Neural progenitor cell (in vitro differentiated cells): ENCODE results near the gene BICDL2. TPM values are rescaled to one million over a fixed set of nuclear protein-coding genes. Genes with fewer than 3 reads are reported as not detected.
"Not testable (repeated sequence)": the region's sequence is repeated elsewhere in the genome, so short reads cannot be mapped to it uniquely, and the experiment has no call there.

Experiments used
- DNase-seq: peaks from one replicate; pipeline ENCODE4 v3.0.0-alpha.2; 2016; ENCODE audit warnings: low spot score
- H2AFZ ChIP-seq: fragments of 200-600 bp; sonication (generic); replicated peaks from 2 replicates; pipeline ENCODE4 v1.6.1; 2016; ENCODE audit warnings: antibody characterized with exemption
- H3F3A ChIP-seq: fragments of 200-600 bp; sonication (generic); 2 replicates; pipeline ENCODE4 v1.6.1; 2016; ENCODE audit warnings: antibody characterized with exemption, low read depth
- H3K27ac ChIP-seq: fragments of 200-600 bp; sonication (generic); 2 replicates; pipeline ENCODE4 v1.5.1; 2016; ENCODE audit warnings: mild to moderate bottlenecking
- H3K27me3 ChIP-seq: fragments of 200-600 bp; sonication (generic); 2 replicates; pipeline ENCODE4 v1.6.1; 2016; ENCODE audit warnings: mild to moderate bottlenecking, moderate library complexity
- H3K36me3 ChIP-seq: fragments of 200-600 bp; sonication (generic); 2 replicates; pipeline ENCODE4 v1.5.1; 2016
- H3K4me1 ChIP-seq: fragments of 200-600 bp; sonication (generic); 2 replicates; pipeline ENCODE4 v1.6.1; 2016; ENCODE audit warnings: mixed run types
- H3K4me2 ChIP-seq: fragments of 200-600 bp; sonication (generic); 2 replicates; pipeline ENCODE4 v1.6.1; 2016
- H3K4me3 ChIP-seq: fragments of 200-600 bp; sonication (generic); 2 replicates; pipeline ENCODE4 v1.5.1; 2016
- H3K79me2 ChIP-seq: fragments of 200-600 bp; sonication (generic); 2 replicates; pipeline ENCODE4 v1.6.1; 2016; ENCODE audit warnings: low read depth
- H3K9ac ChIP-seq: fragments of 200-600 bp; sonication (generic); 2 replicates; pipeline ENCODE4 v1.6.1; 2016
- H3K9me3 ChIP-seq: fragments of 200-600 bp; sonication (generic); 2 replicates; pipeline ENCODE4 v1.5.1; 2016; ENCODE audit warnings: low read depth
- H4K20me1 ChIP-seq: fragments of 200-600 bp; sonication (generic); 2 replicates; pipeline ENCODE4 v1.6.1; 2016; ENCODE audit warnings: low read depth
- H3K27ac Mint-ChIP-seq: 3 replicates; pipeline ENCODE4 v1.8.0; 2021; ENCODE audit warnings: mixed read lengths
- H3K27me3 Mint-ChIP-seq: 2 replicates; pipeline ENCODE4 v1.8.0; 2022; ENCODE audit warnings: low read depth, mild to moderate bottlenecking, inconsistent platforms, moderate library complexity, mixed read lengths; ENCODE audit not compliant: insufficient read depth
- H3K36me3 Mint-ChIP-seq: 3 replicates; pipeline ENCODE4 v1.8.0; 2021; ENCODE audit warnings: mixed read lengths
- H3K4me1 Mint-ChIP-seq: 3 replicates; pipeline ENCODE4 v1.8.0; 2021; ENCODE audit warnings: mixed read lengths
- H3K4me3 Mint-ChIP-seq: 3 replicates; pipeline ENCODE4 v1.8.0; 2021; ENCODE audit warnings: mild to moderate bottlenecking, moderate library complexity, mixed read lengths
- H3K9me3 Mint-ChIP-seq: 3 replicates; pipeline ENCODE4 v1.8.0; 2020; ENCODE audit warnings: mixed read lengths
- CTCF ChIP-seq: fragments of 200-600 bp; sonication (generic); IDR thresholded peaks from 2 replicates; pipeline ENCODE4 v1.5.1; 2017; ENCODE audit warnings: antibody characterized with exemption, mild to moderate bottlenecking
- EZH2 ChIP-seq: fragments of 200-600 bp; sonication (generic); IDR thresholded peaks from 2 replicates; pipeline ENCODE4 v1.6.1; 2017; ENCODE audit warnings: antibody characterized with exemption, mild to moderate bottlenecking, moderate library complexity
- EZH2phosphoT487 ChIP-seq: fragments of 200-600 bp; sonication (generic); IDR thresholded peaks from 2 replicates; pipeline ENCODE4 v1.6.1; 2017; ENCODE audit warnings: antibody characterized with exemption
- total RNA-seq: library from RNA; depleted of rRNA; stranded (reverse); fragments of >200 nt; gene quantifications from 2 replicates; pipeline ENCODE4 v1.2.3, GENCODE V29; 2015; ENCODE audit warnings: low replicate concordance

Gene BICDL2
- total RNA-seq, 1 donor from 2014 or later: not detected

GRCh38 chr16:3056336-3057180, 19.8 kb upstream of the BICDL2 start:
- Mint-ChIP-seq H3K4me3 (no peak overlapping the region), H3K27me3 (peaks cover 10% of the 10 kb centered on the region), H3K4me1 (peaks cover 13% of the 10 kb centered on the region), H3K36me3 (peaks cover 5% of the 10 kb centered on the region), H3K9me3 (no peaks in the 10 kb centered on the region), H3K27ac (no peak overlapping the region)
- Histone ChIP-seq H3K79me2 (no peaks in the 10 kb centered on the region), H3K4me1 (peaks cover 4% of the 10 kb centered on the region), H3F3A (peaks cover 5% of the 10 kb centered on the region), H3K4me3 (no peak overlapping the region), H2AFZ (no peak overlapping the region), H3K27me3 (peaks cover 45% of the 10 kb centered on the region), H3K9ac (no peak overlapping the region), H3K36me3 (no peaks in the 10 kb centered on the region), H3K27ac (no peak overlapping the region), H4K20me1 (peaks cover 16% of the 10 kb centered on the region), H3K4me2 (no peak overlapping the region), H3K9me3 (no peaks in the 10 kb centered on the region)
- TF ChIP-seq CTCF (no peak), EZH2phosphoT487 (no peak), EZH2 (no peak)
- DNase-seq: no peak

- H3K27ac ChIP-seq, H3K4me1 ChIP-seq, H3K4me2 ChIP-seq, H3K9me3 Mint-ChIP-seq, H3K4me3 ChIP-seq, H2AFZ ChIP-seq, H3K9me3 ChIP-seq, H3K36me3 ChIP-seq, H3K79me2 ChIP-seq, H3K4me3 Mint-ChIP-seq, H3K9ac ChIP-seq, DNase-seq, H3K36me3 Mint-ChIP-seq, H3F3A ChIP-seq, H3K27ac Mint-ChIP-seq: not testable (repeated sequence)
- Mint-ChIP-seq H3K27me3 (peaks cover 14% of the 10 kb centered on the region), H3K4me1 (peaks cover 13% of the 10 kb centered on the region)
- Histone ChIP-seq H4K20me1 (peaks cover 16% of the 10 kb centered on the region), H3K27me3 (peaks cover 42% of the 10 kb centered on the region)
Observed at GRCh38 chr16:3055734-3056115, 19.0 kb upstream of the BICDL2 start.

- no peaks in the 10 kb centered on the region for H3K9me3 ChIP-seq
- H3K79me2 ChIP-seq: no peaks in the 10 kb centered on the region
- H3K9ac ChIP-seq: no peak overlapping the region
- no peak for TF ChIP-seq EZH2
- TF ChIP-seq CTCF: no peak
- TF ChIP-seq EZH2phosphoT487: no peak
- Mint-ChIP-seq H3K4me3 (peak overlapping the region; percentile 58), H3K27me3 (peaks cover 12% of the 10 kb centered on the region), H3K36me3 (peaks cover 5% of the 10 kb centered on the region), H3K27ac (no peak overlapping the region), H3K9me3 (no peaks in the 10 kb centered on the region), H3K4me1 (peaks cover 12% of the 10 kb centered on the region)
- H3K27ac ChIP-seq: no peak overlapping the region
- no peaks in the 10 kb centered on the region for H3K36me3 ChIP-seq
- peaks cover 16% of the 10 kb centered on the region for H4K20me1 ChIP-seq
- peaks cover 5% of the 10 kb centered on the region for H3F3A ChIP-seq
- H3K4me3 ChIP-seq: no peak overlapping the region
- H3K27me3 ChIP-seq: peaks cover 42% of the 10 kb centered on the region
- H3K4me1 ChIP-seq: peaks cover 4% of the 10 kb centered on the region
- no peak overlapping the region for H3K4me2 ChIP-seq
- DNase-seq: no peak
- H2AFZ ChIP-seq: no peak overlapping the region
Observed at GRCh38 chr16:3054965-3055733, 18.4 kb upstream of the BICDL2 start.

- H3K36me3 Mint-ChIP-seq, H3K9me3 ChIP-seq, H3K4me3 Mint-ChIP-seq, H2AFZ ChIP-seq, H3K36me3 ChIP-seq, H3K27ac Mint-ChIP-seq, H3K4me1 Mint-ChIP-seq, H3K4me3 ChIP-seq, H3K27ac ChIP-seq, DNase-seq, H3K4me2 ChIP-seq, H3K79me2 ChIP-seq, H3K9me3 Mint-ChIP-seq, H3K9ac ChIP-seq, H3K4me1 ChIP-seq, H3F3A ChIP-seq: not testable (repeated sequence)
- Histone ChIP-seq H3K27me3 (peaks cover 48% of the 10 kb centered on the region), H4K20me1 (peaks cover 18% of the 10 kb centered on the region)
- peaks cover 15% of the 10 kb centered on the region for H3K27me3 Mint-ChIP-seq
Observed at GRCh38 chr16:3053330-3053710, 16.6 kb upstream of the BICDL2 start.

- peaks cover 14% of the 10 kb centered on the region for H4K20me1 ChIP-seq
- not testable (repeated sequence) for H3K4me1 Mint-ChIP-seq, H3K9ac ChIP-seq, H3K9me3 Mint-ChIP-seq, H3K36me3 Mint-ChIP-seq, H3K27ac Mint-ChIP-seq, H3K4me1 ChIP-seq, H3K79me2 ChIP-seq, H3K27ac ChIP-seq, H3K4me3 ChIP-seq, H3F3A ChIP-seq, H3K4me2 ChIP-seq, H2AFZ ChIP-seq, DNase-seq, H3K4me3 Mint-ChIP-seq, H3K9me3 ChIP-seq, H3K36me3 ChIP-seq
- H3K27me3 Mint-ChIP-seq: peaks cover 21% of the 10 kb centered on the region
- peaks cover 48% of the 10 kb centered on the region for H3K27me3 ChIP-seq
Observed at GRCh38 chr16:3052571-3053329, 16.0 kb upstream of the BICDL2 start.
